A673 (cell line): ENCODE measurements around the gene NOD2.

Experiments
- CTCF ChIP-seq: fragments of 300-800, 200-600 bp; sonication (generic); conservative IDR thresholded peaks from 2 replicates; pipeline ENCODE4 v1.5.1; 2017; ENCODE audit warnings: low read depth, mild to moderate bottlenecking, antibody characterized with exemption, low read length, moderate library complexity, mixed read lengths
- EZH2 ChIP-seq: fragments of 200-600 bp; sonication (generic); IDR thresholded peaks from 2 replicates; pipeline ENCODE4 v1.6.1; 2017; ENCODE audit warnings: borderline replicate concordance, low read depth, mild to moderate bottlenecking, mixed read lengths, antibody characterized with exemption, low read length; ENCODE audit not compliant: poor library complexity, severe bottlenecking

DNA sequence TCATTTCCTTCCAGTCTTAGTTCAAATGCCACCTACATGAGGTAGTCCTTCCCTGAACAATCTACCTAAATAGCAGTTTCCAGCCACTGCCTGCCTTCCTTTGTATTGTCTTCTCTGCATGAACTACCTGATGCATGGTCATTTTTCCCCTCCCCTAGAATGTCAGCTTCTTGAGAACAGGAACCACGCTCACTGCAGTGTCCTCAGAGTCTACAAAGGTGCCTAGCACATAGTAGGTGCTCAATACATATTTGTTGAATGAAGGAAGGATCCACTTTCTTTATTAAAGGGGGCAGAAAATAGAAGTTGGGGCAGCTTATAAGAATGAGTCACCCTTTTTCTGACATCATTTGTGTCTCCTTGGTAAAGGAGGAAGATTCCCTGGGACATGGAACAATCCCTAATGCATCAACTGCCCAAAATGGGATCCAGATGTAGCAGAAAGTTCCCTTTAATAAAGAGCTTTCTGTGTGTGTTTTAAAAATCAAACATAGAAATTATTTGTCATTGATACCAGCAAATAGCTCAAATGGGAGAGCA lies 44.1 kb downstream of the NOD2 start:
- TF ChIP-seq CTCF: no peak
- no peak for TF ChIP-seq EZH2
